Stimulated activated effector memory CD8-positive, alpha-beta T cell treated with anti-CD3 and anti-CD28 coated beads, Interleukin-12 subunit alpha, Interleukin-12 subunit beta, amount 100 ng/mL, for 72 hours (primary cell): Measurements from ENCODE around the gene DUSP11.

Experiments used
- ATAC-seq: fragments of 150-1000 bp; cut with Tn5 transposase; 2 replicates; pipeline ENCODE4 v1.10.0; 2021
- DNase-seq, 2 donors: peaks; one replicate each; pipeline ENCODE4 v3.0.0; 2021 to 2022; ENCODE audit warnings: low spot score in 2 of 2
- H3K27ac Mint-ChIP-seq: one replicate; pipeline ENCODE4 v1.8.0; 2022; ENCODE audit warnings: mild to moderate bottlenecking, mixed read lengths
- H3K36me3 Mint-ChIP-seq: one replicate; pipeline ENCODE4 v1.8.0; 2022; ENCODE audit warnings: mild to moderate bottlenecking, mixed read lengths
- H3K4me1 Mint-ChIP-seq: one replicate; pipeline ENCODE4 v1.8.0; 2022; ENCODE audit warnings: mixed read lengths
- H3K4me3 Mint-ChIP-seq: one replicate; pipeline ENCODE4 v1.8.0; 2022; ENCODE audit warnings: mild to moderate bottlenecking, mixed read lengths
- H3K9me3 Mint-ChIP-seq: one replicate; pipeline ENCODE4 v1.8.0; 2022; ENCODE audit warnings: mixed read lengths

The DUSP11 gene

GRCh38 chr2:73716543-73717250 is 63.2 kb downstream of the DUSP11 start:
- Mint-ChIP-seq H3K27ac (no peak overlapping the region), H3K9me3 (peaks cover 10% of the 10 kb centered on the region), H3K4me1 (no peaks in the 10 kb centered on the region), H3K4me3 (no peak overlapping the region), H3K36me3 (no peaks in the 10 kb centered on the region)
- DNase-seq (no peak), ATAC-seq (no peak)

GRCh38 chr2:73714091-73714490 is 65.8 kb downstream of the DUSP11 start:
- ATAC-seq, result no peak
- Mint-ChIP-seq H3K4me3 (no peak overlapping the region), H3K36me3 (no peaks in the 10 kb centered on the region), H3K27ac (no peak overlapping the region), H3K9me3 (peaks cover 10% of the 10 kb centered on the region), H3K4me1 (no peaks in the 10 kb centered on the region)
- no peak for DNase-seq
